ENCODE data around the gene PIGC.

The PIGC gene

DNA sequence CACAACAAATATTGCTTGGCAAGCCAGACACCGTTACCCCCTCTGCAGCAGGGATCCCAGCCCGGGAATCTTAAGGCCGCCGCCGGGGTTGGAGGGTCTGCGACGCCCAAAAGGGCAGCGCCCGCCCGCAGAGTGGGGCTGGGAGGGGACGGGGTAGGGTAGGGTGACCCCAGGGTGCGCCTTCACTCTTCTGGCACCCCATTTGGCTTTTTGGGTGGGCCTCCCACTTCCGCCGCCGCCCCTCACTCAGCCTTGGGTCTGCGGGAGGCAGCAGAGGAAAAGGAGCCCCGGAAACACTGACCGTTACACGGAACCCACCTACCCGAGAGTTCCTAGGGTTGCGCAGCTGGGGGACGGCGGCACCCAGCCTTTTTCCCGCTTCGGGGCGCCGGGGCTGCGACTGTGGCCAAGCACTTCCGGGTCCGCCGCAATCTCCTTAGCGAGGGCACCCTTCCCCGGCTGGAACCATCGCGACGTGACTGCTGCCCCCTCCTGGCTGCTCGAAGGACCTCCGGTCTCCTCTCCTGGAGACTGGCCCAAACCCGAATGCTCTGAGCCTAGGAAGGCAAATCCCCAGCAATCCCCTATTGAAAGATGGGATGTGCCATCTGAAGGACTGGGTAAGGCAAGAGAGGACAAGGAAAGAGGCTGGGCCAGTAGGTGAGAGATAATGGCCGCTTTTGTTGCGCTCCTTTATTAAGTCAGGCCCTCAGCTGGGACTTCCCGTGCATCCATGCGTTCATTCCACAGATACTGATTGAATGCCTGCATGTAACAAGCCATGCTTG is at the start of gene PIGC:
PIGC (minus strand) TSS at position 404 of the 788 bp plus-strand sequence. CDS start 1,447 bp downstream, outside the sequence.
- peak within 1 kb of the TSS; percentile 100 for H3K4me3 ChIP-seq (ENCODE audit: control insufficient read depth, low read depth, low read length)
- DNase-seq (ENCODE audit: low read depth), result peak; percentile 46
- TF ChIP-seq, protein P1, sequence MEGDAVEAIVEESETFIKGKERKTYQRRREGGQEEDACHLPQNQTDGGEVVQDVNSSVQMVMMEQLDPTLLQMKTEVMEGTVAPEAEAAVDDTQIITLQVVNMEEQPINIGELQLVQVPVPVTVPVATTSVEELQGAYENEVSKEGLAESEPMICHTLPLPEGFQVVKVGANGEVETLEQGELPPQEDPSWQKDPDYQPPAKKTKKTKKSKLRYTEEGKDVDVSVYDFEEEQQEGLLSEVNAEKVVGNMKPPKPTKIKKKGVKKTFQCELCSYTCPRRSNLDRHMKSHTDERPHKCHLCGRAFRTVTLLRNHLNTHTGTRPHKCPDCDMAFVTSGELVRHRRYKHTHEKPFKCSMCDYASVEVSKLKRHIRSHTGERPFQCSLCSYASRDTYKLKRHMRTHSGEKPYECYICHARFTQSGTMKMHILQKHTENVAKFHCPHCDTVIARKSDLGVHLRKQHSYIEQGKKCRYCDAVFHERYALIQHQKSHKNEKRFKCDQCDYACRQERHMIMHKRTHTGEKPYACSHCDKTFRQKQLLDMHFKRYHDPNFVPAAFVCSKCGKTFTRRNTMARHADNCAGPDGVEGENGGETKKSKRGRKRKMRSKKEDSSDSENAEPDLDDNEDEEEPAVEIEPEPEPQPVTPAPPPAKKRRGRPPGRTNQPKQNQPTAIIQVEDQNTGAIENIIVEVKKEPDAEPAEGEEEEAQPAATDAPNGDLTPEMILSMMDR (IDR thresholded peaks at IDR 0.05; ENCODE audit: control insufficient read depth, insufficient read depth, low read depth, low read length, missing control alignments), result peak; percentile 93

DNA sequence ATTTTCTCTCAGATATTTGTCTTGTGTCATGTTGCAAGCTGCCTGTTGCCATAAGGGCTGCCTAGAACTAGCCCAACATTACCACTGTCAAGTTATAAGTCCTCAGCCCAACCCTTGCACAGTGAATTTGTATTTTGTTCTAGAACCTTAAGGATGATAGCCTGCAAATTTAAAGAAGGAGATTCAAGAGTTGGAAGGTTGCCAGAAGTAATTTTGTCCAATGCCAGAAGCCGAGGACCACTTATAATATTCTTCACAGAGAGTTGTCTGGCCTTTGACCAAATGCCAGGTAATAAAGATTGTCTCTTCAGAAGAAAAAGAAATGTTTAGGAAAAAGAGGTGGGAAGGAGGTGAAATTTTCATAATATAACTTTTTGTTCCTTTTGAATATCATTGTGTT is 48.6 kb upstream of the PIGC start:
- TF ChIP-seq, protein P1 (IDR thresholded peaks at IDR 0.05; ENCODE audit: control insufficient read depth, insufficient read depth, low read depth, low read length, missing control alignments), result no peak
- DNase-seq (ENCODE audit: low read depth), result no peak
- no peak overlapping the region for H3K4me3 ChIP-seq (ENCODE audit: control insufficient read depth, low read depth, low read length)

DNA sequence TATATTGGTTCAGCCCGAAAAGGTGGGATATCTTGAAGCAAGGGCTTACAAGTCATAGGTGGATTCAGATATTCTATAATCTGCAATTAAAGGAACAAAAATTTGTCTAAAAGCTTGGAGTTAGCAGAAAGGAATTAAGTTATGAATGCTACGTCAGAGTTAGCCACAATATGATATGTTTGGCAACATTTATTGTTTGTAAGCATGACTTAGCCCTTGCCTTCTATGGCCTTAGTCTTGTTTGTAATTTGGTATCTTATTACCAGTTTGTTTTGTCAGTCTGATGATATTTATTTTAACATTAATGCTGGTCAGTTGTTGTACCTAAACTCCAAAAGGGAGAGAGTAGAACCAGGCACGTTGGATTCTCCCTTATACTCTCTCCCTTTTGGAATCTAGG is 46.0 kb upstream of the PIGC start:
- TF ChIP-seq, protein P1 (IDR thresholded peaks at IDR 0.05; ENCODE audit: control insufficient read depth, insufficient read depth, low read depth, low read length, missing control alignments), result no peak
- no peak for DNase-seq (ENCODE audit: low read depth)
- H3K4me3 ChIP-seq (ENCODE audit: control insufficient read depth, low read depth, low read length), result no peak overlapping the region

DNA sequence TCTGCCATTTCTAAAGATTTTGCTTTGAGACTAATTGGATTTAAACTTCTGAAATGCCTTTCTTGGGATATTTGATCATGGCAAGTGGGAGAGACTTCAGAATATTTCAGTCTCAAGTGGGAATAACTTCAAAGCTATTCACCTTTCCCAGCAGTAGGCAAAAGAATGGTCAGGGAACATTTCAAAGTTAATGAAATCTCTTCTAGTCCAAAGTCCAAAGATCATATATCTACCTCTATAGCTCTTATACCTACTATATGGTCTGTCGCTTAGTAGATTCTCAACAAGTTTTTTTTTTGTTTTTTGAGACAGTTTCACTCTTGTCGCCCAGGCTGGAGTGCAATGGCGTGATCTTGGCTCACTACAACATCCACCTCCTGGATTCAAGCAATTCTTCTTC is 44.5 kb upstream of the PIGC start:
- TF ChIP-seq, protein P1 (IDR thresholded peaks at IDR 0.05; ENCODE audit: control insufficient read depth, insufficient read depth, low read depth, low read length, missing control alignments), result no peak
- DNase-seq (ENCODE audit: low read depth), result no peak
- H3K4me3 ChIP-seq (ENCODE audit: control insufficient read depth, low read depth, low read length), result no peak overlapping the region

DNA sequence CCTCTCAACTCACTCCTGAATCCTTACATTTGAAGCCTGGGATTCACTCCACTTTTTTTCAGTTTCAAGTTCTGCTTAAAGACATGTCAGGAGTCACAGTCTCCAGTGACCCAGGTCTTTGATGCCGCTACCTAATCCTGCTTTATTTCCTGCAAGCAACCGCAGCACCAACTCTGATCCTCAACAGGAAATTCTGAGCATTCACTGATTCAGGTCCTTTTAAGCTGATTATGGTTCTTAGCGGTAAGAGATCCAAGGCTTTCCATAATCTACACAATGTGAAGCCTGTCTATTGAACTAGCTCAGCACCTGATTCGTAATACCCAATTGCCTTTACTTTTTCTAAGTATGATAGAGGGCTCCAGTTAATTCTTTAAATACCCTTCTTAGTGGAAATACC is 43.7 kb upstream of the PIGC start:
- TF ChIP-seq, protein P1 (IDR thresholded peaks at IDR 0.05; ENCODE audit: control insufficient read depth, insufficient read depth, low read depth, low read length, missing control alignments), result no peak
- no peak overlapping the region for H3K4me3 ChIP-seq (ENCODE audit: control insufficient read depth, low read depth, low read length)
- no peak for DNase-seq (ENCODE audit: low read depth)

DNA sequence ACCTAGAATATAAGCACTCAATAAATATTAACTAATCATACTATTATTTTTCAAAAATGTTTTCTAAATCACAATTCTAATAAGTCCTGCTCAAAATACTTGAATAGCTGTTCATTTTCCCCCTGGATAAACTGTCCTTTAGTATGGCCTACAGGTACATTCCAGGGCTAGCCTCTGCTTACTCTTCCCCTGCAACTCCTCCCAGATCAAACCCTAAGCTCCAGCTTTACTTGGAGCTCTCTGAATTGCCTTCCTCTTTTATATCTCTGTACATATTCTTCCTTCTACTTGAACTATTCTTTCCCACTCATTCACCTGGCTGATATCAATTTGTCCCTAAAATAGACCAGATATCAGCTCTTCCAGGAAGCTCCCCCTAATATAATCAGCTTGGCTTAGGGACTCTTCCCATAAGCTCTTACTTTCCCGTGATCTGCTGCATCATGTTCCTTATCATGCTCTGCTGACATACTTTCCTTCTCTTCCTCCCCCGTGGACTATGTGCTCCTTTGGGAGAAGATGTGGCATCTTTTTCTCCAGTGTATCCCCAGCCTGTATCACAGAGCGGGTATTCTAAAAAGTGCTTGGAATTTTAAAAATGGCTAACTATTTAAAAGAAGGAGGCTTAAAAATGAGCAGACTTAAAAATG is 43.1 kb upstream of the PIGC start:
- TF ChIP-seq, protein P1 (IDR thresholded peaks at IDR 0.05; ENCODE audit: control insufficient read depth, insufficient read depth, low read depth, low read length, missing control alignments), result no peak
- no peak for DNase-seq (ENCODE audit: low read depth)
- no peak overlapping the region for H3K4me3 ChIP-seq (ENCODE audit: control insufficient read depth, low read depth, low read length)

Data from AG09309 (cell line).